Common myeloid progenitor, CD34-positive (primary cell): ENCODE data around the gene TBCA.

Experiments
- CTCF ChIA-PET: fragments of 350-600 bp; sonication (Branson Sonifier 250); formaldehyde crosslinking; loops from one replicate; lab custom pipeline; 2021; ENCODE audit warnings: antibody characterized with exemption; lab: Charles Lee
- POLR2A ChIA-PET: fragments of 350-600 bp; sonication (Branson Sonifier 250); formaldehyde crosslinking; loops from one replicate; lab custom pipeline; 2021; ENCODE audit warnings: antibody characterized with exemption; lab: Charles Lee
- DNase-seq, 3 donors: peaks; one replicate each; pipeline versions ENCODE4 v3.0.0 to v3.0.0-alpha.2; 2013
- H3K27ac ChIP-seq, 2 experiments: 1 replicate in 1 of 2; 2 replicates in 1 of 2; pipeline ENCODE4 v1.7.0; 2013; ENCODE audit warnings: inconsistent platforms in 2 of 2, low read length in 2 of 2, mild to moderate bottlenecking in 2 of 2, low read depth in 1 of 2, moderate library complexity in 1 of 2; ENCODE audit not compliant: severe bottlenecking in 2 of 2, insufficient read depth in 1 of 2, poor library complexity in 1 of 2
- H3K27me3 ChIP-seq, 5 experiments: replicated peaks in 2 of 5; 1 replicate in 3 of 5; 2 replicates in 2 of 5; pipeline versions ENCODE4 v1.6.1 to v1.7.0; 2013; ENCODE audit warnings: low read length in 4 of 5, mild to moderate bottlenecking in 2 of 5, moderate library complexity in 2 of 5, inconsistent platforms in 1 of 5; ENCODE audit not compliant: insufficient read depth in 5 of 5, control insufficient read depth in 4 of 5
- H3K36me3 ChIP-seq, 4 experiments: 1 replicate in 2 of 4; 2 replicates in 2 of 4; pipeline versions ENCODE4 v1.6.1 to v1.7.0; 2013; ENCODE audit warnings: low read length in 3 of 4, control low read depth in 1 of 4, mild to moderate bottlenecking in 1 of 4; ENCODE audit not compliant: control insufficient read depth in 4 of 4, insufficient read depth in 4 of 4
- H3K4me1 ChIP-seq, 4 experiments: 1 replicate in 3 of 4; 2 replicates in 1 of 4; pipeline versions ENCODE4 v1.6.1 to v1.7.1; 2013; ENCODE audit warnings: low read length in 3 of 4, mild to moderate bottlenecking in 3 of 4, control low read depth in 1 of 4, inconsistent platforms in 1 of 4, moderate library complexity in 1 of 4; ENCODE audit not compliant: control insufficient read depth in 4 of 4, insufficient read depth in 4 of 4; ENCODE audit errors: control extremely low read depth in 1 of 4
- H3K4me3 ChIP-seq, 7 experiments: 1 replicate in 4 of 7; 2 replicates in 3 of 7; pipeline versions ENCODE4 v1.5.1 to v1.7.0; 2013; ENCODE audit warnings: mild to moderate bottlenecking in 7 of 7, low read length in 6 of 7, moderate library complexity in 6 of 7, inconsistent platforms in 2 of 7, low read depth in 2 of 7, control low read depth in 1 of 7; ENCODE audit not compliant: insufficient read depth in 4 of 7, control insufficient read depth in 1 of 7; ENCODE audit errors: extremely low read depth in 1 of 7
- H3K9me3 ChIP-seq, 5 experiments: 1 replicate in 4 of 5; 2 replicates in 1 of 5; pipeline versions ENCODE4 v1.6.1 to v1.7.1; 2013; ENCODE audit warnings: low read length in 4 of 5, mild to moderate bottlenecking in 2 of 5, inconsistent platforms in 1 of 5, low read depth in 1 of 5, moderate library complexity in 1 of 5; ENCODE audit not compliant: control insufficient read depth in 4 of 5, insufficient read depth in 2 of 5; ENCODE audit errors: control extremely low read depth in 1 of 5
- WGBS: methylation state at CpG from one replicate; pipeline ENCODE4 v1.1.5; 2013; ENCODE audit not compliant: insufficient coverage; 5-methylcytosine and 5-hydroxymethylcytosine counted together

The TBCA gene

DNA sequence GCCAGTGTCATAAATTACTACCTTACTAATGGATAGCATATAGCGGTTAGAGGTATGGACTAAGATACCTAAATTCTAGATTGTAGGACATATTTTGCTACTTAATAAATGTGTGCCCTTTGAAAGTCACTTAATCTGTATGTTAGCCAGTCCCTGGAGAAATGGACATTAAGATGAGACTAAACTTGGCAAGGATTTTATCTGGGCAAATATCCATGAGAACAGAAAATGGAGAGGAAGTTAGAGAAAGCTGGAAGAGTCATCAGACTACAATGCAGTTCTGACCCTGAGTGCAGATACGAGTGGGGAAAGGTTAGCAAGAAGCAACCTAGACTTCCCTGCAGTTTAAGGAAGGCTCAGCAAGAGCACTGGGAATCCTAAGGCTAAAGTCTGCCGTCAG, 33.0 kb downstream of the TBCA start:
- CTCF ChIA-PET = no interaction called here
- no peaks in the 10 kb centered on the region for H3K27me3 ChIP-seq
- H3K4me1 ChIP-seq = no peaks in the 10 kb centered on the region
- WGBS = 100% methylated on average over 2 of the region's 3 CpGs
- H3K27ac ChIP-seq = no peak overlapping the region
- H3K36me3 ChIP-seq = peaks cover 0 to 9% (median 3%) of the 10 kb centered on the region in 4 experiments
- H3K9me3 ChIP-seq = no peaks in the 10 kb centered on the region
- POLR2A ChIA-PET = no interaction called here
- no peak overlapping the region for H3K4me3 ChIP-seq
- no peak for DNase-seq

- ChIA-PET CTCF (no interaction called here), POLR2A (no interaction called here)
- no peaks in the 10 kb centered on the region for H3K4me1 ChIP-seq
- H3K9me3 ChIP-seq = no peaks in the 10 kb centered on the region
- DNase-seq = no peak
- H3K27me3 ChIP-seq = no peaks in the 10 kb centered on the region
- WGBS = 100% methylated on average over 2 of the region's 3 CpGs
- no peak overlapping the region for H3K27ac ChIP-seq
- H3K4me3 ChIP-seq = no peak overlapping the region
- H3K36me3 ChIP-seq = peaks cover 0 to 9% (median 3%) of the 10 kb centered on the region in 4 experiments
Observed at GRCh38 chr5:77741608-77742007, 34.5 kb downstream of the TBCA start.

DNA sequence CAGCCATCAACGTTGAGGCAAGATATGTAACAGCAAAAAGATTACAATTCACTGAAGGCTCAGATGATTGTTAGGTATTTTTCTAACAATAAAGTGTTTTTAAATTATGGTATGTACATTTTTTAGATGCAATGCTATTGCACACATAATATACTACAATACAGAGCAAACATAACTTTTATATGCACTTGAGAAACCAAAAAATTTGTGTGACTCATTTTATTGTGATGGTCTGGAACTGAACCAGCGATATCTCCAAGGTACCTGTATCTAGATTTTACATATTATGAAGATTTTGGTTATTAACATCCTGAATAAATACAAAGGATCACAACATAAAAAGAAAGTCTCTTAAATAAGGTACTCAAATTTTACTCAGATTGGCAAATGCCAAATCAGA, 41.3 kb downstream of the TBCA start:
- H3K9me3 ChIP-seq = peaks cover 0 to 21% (median 4%) of the 10 kb centered on the region in 5 experiments
- DNase-seq = no peak
- no peak overlapping the region for H3K27ac ChIP-seq
- no peaks in the 10 kb centered on the region for H3K27me3 ChIP-seq
- H3K36me3 ChIP-seq = peaks cover 0 to 14% (median 4%) of the 10 kb centered on the region in 4 experiments
- POLR2A ChIA-PET = no interaction called here
- H3K4me3 ChIP-seq = no peak overlapping the region
- CTCF ChIA-PET = no interaction called here
- no peaks in the 10 kb centered on the region for H3K4me1 ChIP-seq
- no CpG with 5 or more reads among the region's 2 CpGs for WGBS

DNA sequence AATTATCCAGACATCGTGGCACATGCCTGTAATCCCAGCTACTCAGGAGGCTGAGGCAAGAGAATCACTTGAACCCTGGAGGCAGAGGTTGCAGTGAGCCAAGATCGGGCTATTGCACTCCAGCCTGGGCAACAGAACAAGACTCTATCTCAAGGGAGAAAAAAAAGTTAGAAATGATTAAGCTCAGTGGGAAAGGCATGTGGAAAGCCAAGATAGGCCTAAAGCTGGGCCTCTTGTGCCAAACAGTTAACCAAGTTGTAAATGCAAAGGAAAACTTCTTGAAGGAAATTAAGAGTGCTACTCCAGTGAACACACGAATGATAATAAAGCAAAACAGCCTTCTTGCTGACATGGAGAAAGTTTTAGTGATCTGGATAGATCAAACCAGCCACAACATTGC, 43.0 kb downstream of the TBCA start:
- no peaks in the 10 kb centered on the region for H3K4me1 ChIP-seq
- CTCF ChIA-PET = no interaction called here
- no peak overlapping the region for H3K4me3 ChIP-seq
- 81% methylated on average over 2 of the region's 3 CpGs for WGBS
- no peak overlapping the region for H3K27ac ChIP-seq
- H3K9me3 ChIP-seq = peaks cover 0 to 21% (median 4%) of the 10 kb centered on the region in 5 experiments
- POLR2A ChIA-PET = no interaction called here
- no peak for DNase-seq
- H3K27me3 ChIP-seq = no peaks in the 10 kb centered on the region
- peaks cover 0 to 14% (median 4%) of the 10 kb centered on the region in 4 experiments for H3K36me3 ChIP-seq

DNA sequence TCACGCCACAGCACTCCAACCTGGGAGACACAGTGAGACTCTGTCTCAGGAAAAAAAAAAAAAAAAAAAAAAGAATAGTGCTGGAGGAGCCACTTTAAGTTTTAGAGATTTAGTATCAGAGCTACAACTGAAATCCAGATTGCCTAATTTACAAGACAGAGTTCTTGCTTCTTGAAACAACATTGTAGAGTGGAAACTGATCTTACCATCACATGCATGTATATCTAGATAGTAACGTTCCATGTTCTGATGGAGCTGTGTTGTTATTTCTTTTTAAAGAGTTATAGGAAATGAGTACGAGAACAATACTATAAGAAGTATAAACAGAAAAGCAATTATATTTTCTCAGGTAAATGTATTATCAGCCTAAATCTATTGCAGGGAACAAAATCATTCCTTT, 48.9 kb downstream of the TBCA start:
- Histone ChIP-seq H3K36me3 (peaks cover 0 to 11% (median 1%) of the 10 kb centered on the region in 4 experiments), H3K4me1 (no peaks in the 10 kb centered on the region), H3K27me3 (no peaks in the 10 kb centered on the region), H3K4me3 (no peak overlapping the region), H3K27ac (no peak overlapping the region), H3K9me3 (no peaks in the 10 kb centered on the region)
- CTCF ChIA-PET = no interaction called here
- POLR2A ChIA-PET = no interaction called here
- no peak for DNase-seq
- WGBS = no CpG with 5 or more reads among the region's 3 CpGs

DNA sequence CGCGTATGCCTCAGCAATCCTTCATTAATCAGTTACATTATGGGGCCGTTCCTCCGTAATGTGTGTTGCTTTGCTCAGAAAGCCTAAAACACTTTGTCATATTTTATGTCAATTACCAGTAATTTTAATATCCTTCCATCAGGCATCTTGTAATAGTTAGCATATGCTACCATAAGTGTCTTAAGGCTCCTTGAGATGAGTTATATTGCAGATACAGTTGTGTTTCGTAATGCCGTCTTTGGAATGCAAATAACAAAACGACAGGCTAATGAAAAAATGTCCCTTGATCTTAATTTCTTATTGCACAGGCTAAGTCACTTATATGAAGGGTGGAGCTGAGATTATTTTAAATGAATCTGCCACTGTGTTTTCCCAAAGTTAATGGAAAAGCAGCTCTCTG, 50.5 kb downstream of the TBCA start:
- Histone ChIP-seq H3K27ac (no peak overlapping the region), H3K4me1 (no peaks in the 10 kb centered on the region), H3K36me3 (peaks cover 0 to 11% (median 1%) of the 10 kb centered on the region in 4 experiments), H3K4me3 (no peak overlapping the region), H3K27me3 (no peaks in the 10 kb centered on the region), H3K9me3 (no peaks in the 10 kb centered on the region)
- WGBS = 100% methylated on average over 5 of the region's 7 CpGs
- DNase-seq = no peak
- CTCF ChIA-PET = no interaction called here
- POLR2A ChIA-PET = no interaction called here

DNA sequence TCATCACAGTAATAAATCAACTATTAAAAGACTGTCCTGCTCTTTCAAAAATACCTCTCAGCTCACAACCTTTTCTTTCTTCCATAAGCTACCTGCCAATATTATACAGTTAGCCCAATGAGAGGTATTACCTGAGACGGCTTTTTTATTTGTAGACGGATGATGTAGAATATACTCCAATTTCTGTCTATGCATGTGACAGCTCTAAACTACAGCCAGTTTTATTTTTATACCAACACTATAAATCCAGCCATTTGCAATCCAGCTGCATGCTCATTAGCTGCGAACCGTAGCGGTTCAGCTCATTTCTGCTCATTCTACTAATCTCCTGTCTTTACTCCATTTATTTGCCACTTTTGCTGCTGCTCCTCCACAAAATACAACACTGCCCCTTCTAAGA, 51.2 kb downstream of the TBCA start:
- ChIA-PET CTCF (interaction anchor here (1.1 kb wide), 1 partner anchor 57 kb away, joined by 3 read pairs; no protein-coding TSS in a partner anchor), POLR2A (no interaction called here)
- no peak overlapping the region for H3K4me3 ChIP-seq
- 97% methylated on average over 3 of the region's 5 CpGs for WGBS
- no peak for DNase-seq
- no peaks in the 10 kb centered on the region for H3K4me1 ChIP-seq
- no peak overlapping the region for H3K27ac ChIP-seq
- H3K9me3 ChIP-seq = no peaks in the 10 kb centered on the region
- H3K27me3 ChIP-seq = no peaks in the 10 kb centered on the region
- peaks cover 0 to 11% (median 0%) of the 10 kb centered on the region in 4 experiments for H3K36me3 ChIP-seq
